HepG2 (cell line): ENCODE measurements around the gene SRC. TPM values are rescaled to one million over a fixed set of nuclear protein-coding genes. Genes with fewer than 3 reads are reported as not detected.

ENCODE experiments used
- ARNT2 ChIP-seq: sonication (generic); formaldehyde crosslinking; IDR thresholded peaks from 2 replicates; pipeline ENCODE4 v1.8.0; 2022; ENCODE audit warnings: mild to moderate bottlenecking, low read depth, missing genetic modification reagents, moderate library complexity
- KLF6 ChIP-seq: IDR thresholded peaks from 2 replicates; pipeline ENCODE4 v1.8.0; 2016; ENCODE audit warnings: missing biosample characterization, missing genetic modification reagents
- PTBP1 ChIP-seq: fragments of 200-400 bp; formaldehyde crosslinking; IDR thresholded peaks from 2 replicates; pipeline ENCODE4 v1.6.1; 2018; ENCODE audit warnings: low read length, low read depth; ENCODE audit not compliant: poor library complexity, severe bottlenecking
- SMAD9 ChIP-seq: sonication (generic); formaldehyde crosslinking; IDR thresholded peaks from 2 replicates; pipeline ENCODE4 v1.5.1; 2020; ENCODE audit warnings: mild to moderate bottlenecking, missing genetic modification reagents
- SP2 ChIP-seq: sonication (generic); formaldehyde crosslinking; IDR thresholded peaks from 2 replicates; pipeline ENCODE4 v1.5.1; 2020; ENCODE audit warnings: mild to moderate bottlenecking, missing genetic modification reagents
- TP53 ChIP-seq: sonication (generic); formaldehyde crosslinking; conservative IDR thresholded peaks from 2 replicates; pipeline ENCODE4 v1.4.0; 2020; ENCODE audit warnings: missing genetic modification reagents
- ZFX ChIP-seq: sonication (generic); formaldehyde crosslinking; IDR thresholded peaks from 2 replicates; pipeline ENCODE4 v1.4.0; 2020; ENCODE audit warnings: mild to moderate bottlenecking, low read depth, missing genetic modification reagents, moderate library complexity
- ZNF317 ChIP-seq: sonication (generic); formaldehyde crosslinking; IDR thresholded peaks from 2 replicates; pipeline ENCODE4 v1.5.0; 2020; ENCODE audit warnings: mild to moderate bottlenecking, missing genetic modification reagents
- ZNF350 ChIP-seq: sonication (generic); formaldehyde crosslinking; IDR thresholded peaks from 2 replicates; pipeline ENCODE4 v1.4.0; 2020; ENCODE audit warnings: mild to moderate bottlenecking, low read depth, missing genetic modification reagents, borderline replicate concordance
- ZNF567 ChIP-seq: sonication (generic); formaldehyde crosslinking; IDR thresholded peaks from 2 replicates; pipeline ENCODE4 v1.8.1; 2023; ENCODE audit warnings: mild to moderate bottlenecking, missing genetic modification reagents, borderline replicate concordance
- ZNF75D ChIP-seq: sonication (generic); formaldehyde crosslinking; IDR thresholded peaks from 2 replicates; pipeline ENCODE4 v1.8.1; 2023; ENCODE audit warnings: missing genetic modification reagents, mild to moderate bottlenecking, borderline replicate concordance
- polyA plus RNA-seq, 8 experiments: library from polyadenylated mRNA; depleted of rRNA in 3 of 8; stranded (reverse) in 7 of 8; unstranded in 1 of 8; fragments of >200 nt; fragmentation: Illumina TruSeq in 4 of 8; extraction: Trizol in 4 of 8; gene quantifications; 2 replicates each; pipeline versions ENCODE4 v1.2.1 to v1.2.3, GENCODE V29; 2011 to 2016; ENCODE audit warnings: low read depth in 4 of 8, missing spikeins in 1 of 8, mixed read lengths in 1 of 8; ENCODE audit not compliant: insufficient read depth in 1 of 8
- total RNA-seq, 5 experiments: library from RNA; depleted of rRNA; stranded (reverse); fragments of >200 nt; fragmentation: Illumina TruSeq; extraction: Trizol; gene quantifications; 2 replicates each; pipeline ENCODE4 v1.2.3, GENCODE V29; 2016; ENCODE audit warnings: low read depth in 1 of 5
- TF ChIP-seq, protein P1 (sequence below): sonication (generic); formaldehyde crosslinking; IDR thresholded peaks from 2 replicates; pipeline ENCODE4 v1.4.0; 2020; ENCODE audit warnings: mild to moderate bottlenecking, missing genetic modification reagents
- TF ChIP-seq, protein P2 (sequence below): sonication (generic); formaldehyde crosslinking; IDR thresholded peaks from 2 replicates; pipeline ENCODE4 v1.9.0; 2022; ENCODE audit warnings: low read depth, missing genetic modification reagents
- TF ChIP-seq, protein P3 (sequence below), 2 experiments: sonication (generic) in 1 of 2; formaldehyde crosslinking in 1 of 2; IDR thresholded peaks; 2 replicates each; pipeline versions ENCODE4 v1.4.0 to v1.6.1; 2016 to 2020; ENCODE audit warnings: borderline replicate concordance in 1 of 2, low read depth in 1 of 2, mild to moderate bottlenecking in 1 of 2, missing genetic modification reagents in 1 of 2
- TF ChIP-seq, protein P4 (sequence below): sonication (generic); formaldehyde crosslinking; IDR thresholded peaks from 2 replicates; pipeline ENCODE4 v1.4.0; 2020; ENCODE audit warnings: mild to moderate bottlenecking, missing genetic modification reagents

Gene SRC
- total and polyA plus RNA-seq, 2 of the 13 experiments (the other 11 are each of a cell fraction or from before 2014, with no cell fraction given): 54.7 to 192 TPM

DNA sequence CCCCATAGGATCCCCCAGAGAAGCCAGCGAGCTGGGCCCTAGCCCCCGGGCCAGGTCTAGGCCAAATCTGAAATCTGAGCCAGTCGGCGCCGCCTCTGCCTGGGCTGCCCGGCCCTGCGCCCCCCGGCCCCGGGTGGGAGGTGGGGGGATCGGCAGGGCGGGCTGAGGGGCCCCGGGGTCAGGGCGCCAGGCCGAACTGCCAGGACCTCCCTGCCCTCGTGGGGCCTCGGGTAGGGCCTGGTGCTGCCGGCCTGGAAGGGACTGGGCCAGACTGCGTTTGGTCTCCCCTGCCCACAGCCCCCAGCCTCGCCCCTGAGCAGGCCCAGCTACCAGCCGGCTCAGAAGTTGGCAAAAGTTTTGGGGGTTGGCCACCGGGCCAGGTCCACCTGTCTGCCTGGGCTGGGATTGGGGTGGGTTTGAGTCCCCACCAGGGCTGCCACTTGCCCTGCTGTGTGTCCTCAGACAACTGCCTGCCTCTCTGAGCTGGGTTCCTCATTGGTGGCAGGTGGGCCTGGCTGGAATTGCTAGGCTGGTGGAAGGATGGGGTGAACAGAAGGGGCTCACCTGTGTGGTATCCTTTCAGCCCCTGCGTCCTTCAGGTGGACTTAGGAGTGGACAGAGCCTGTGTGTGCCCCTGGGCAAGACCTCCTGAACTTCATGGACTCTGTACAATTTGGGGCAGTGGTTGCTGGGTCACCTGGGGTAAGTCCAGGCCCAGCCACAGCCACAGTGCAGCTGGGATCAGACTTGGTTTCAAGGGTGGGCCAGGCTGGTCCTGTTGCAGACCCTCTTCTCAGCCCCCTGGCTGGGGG lies 801 bp downstream of the SRC start (continued):
- TF ChIP-seq, protein P1, sequence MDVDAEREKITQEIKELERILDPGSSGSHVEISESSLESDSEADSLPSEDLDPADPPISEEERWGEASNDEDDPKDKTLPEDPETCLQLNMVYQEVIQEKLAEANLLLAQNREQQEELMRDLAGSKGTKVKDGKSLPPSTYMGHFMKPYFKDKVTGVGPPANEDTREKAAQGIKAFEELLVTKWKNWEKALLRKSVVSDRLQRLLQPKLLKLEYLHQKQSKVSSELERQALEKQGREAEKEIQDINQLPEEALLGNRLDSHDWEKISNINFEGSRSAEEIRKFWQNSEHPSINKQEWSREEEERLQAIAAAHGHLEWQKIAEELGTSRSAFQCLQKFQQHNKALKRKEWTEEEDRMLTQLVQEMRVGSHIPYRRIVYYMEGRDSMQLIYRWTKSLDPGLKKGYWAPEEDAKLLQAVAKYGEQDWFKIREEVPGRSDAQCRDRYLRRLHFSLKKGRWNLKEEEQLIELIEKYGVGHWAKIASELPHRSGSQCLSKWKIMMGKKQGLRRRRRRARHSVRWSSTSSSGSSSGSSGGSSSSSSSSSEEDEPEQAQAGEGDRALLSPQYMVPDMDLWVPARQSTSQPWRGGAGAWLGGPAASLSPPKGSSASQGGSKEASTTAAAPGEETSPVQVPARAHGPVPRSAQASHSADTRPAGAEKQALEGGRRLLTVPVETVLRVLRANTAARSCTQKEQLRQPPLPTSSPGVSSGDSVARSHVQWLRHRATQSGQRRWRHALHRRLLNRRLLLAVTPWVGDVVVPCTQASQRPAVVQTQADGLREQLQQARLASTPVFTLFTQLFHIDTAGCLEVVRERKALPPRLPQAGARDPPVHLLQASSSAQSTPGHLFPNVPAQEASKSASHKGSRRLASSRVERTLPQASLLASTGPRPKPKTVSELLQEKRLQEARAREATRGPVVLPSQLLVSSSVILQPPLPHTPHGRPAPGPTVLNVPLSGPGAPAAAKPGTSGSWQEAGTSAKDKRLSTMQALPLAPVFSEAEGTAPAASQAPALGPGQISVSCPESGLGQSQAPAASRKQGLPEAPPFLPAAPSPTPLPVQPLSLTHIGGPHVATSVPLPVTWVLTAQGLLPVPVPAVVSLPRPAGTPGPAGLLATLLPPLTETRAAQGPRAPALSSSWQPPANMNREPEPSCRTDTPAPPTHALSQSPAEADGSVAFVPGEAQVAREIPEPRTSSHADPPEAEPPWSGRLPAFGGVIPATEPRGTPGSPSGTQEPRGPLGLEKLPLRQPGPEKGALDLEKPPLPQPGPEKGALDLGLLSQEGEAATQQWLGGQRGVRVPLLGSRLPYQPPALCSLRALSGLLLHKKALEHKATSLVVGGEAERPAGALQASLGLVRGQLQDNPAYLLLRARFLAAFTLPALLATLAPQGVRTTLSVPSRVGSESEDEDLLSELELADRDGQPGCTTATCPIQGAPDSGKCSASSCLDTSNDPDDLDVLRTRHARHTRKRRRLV (CRISPR knock-in tag): 0 out of 2 replicates have a peak, but pooled peaks have one; percentile 49
- TF ChIP-seq ZNF350 (CRISPR knock-in tag) (0 out of 2 replicates have a peak, but pooled peaks have one; percentile 60), ZNF75D (CRISPR knock-in tag) (0 out of 2 replicates have a peak, but pooled peaks have one; percentile 19), ARNT2 (CRISPR knock-in tag) (no peak), KLF6 (no peak), TP53 (CRISPR knock-in tag) (no peak), PTBP1 (no peak), SP2 (CRISPR knock-in tag) (0 out of 2 replicates have a peak, but pooled peaks have one; percentile 12), ZNF567 (CRISPR knock-in tag) (0 out of 2 replicates have a peak, but pooled peaks have one; percentile 50), ZFX (CRISPR knock-in tag) (peak; percentile 53), SMAD9 (CRISPR knock-in tag) (no peak), ZNF317 (no peak)
- TF ChIP-seq, protein P2, sequence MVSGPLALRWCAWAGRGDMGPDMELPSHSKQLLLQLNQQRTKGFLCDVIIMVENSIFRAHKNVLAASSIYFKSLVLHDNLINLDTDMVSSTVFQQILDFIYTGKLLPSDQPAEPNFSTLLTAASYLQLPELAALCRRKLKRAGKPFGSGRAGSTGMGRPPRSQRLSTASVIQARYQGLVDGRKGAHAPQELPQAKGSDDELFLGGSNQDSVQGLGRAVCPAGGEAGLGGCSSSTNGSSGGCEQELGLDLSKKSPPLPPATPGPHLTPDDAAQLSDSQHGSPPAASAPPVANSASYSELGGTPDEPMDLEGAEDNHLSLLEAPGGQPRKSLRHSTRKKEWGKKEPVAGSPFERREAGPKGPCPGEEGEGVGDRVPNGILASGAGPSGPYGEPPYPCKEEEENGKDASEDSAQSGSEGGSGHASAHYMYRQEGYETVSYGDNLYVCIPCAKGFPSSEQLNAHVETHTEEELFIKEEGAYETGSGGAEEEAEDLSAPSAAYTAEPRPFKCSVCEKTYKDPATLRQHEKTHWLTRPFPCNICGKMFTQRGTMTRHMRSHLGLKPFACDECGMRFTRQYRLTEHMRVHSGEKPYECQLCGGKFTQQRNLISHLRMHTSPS (CRISPR knock-in tag): peak; percentile 66; the same call in 1 of the 2 replicates
- TF ChIP-seq, protein P3, sequence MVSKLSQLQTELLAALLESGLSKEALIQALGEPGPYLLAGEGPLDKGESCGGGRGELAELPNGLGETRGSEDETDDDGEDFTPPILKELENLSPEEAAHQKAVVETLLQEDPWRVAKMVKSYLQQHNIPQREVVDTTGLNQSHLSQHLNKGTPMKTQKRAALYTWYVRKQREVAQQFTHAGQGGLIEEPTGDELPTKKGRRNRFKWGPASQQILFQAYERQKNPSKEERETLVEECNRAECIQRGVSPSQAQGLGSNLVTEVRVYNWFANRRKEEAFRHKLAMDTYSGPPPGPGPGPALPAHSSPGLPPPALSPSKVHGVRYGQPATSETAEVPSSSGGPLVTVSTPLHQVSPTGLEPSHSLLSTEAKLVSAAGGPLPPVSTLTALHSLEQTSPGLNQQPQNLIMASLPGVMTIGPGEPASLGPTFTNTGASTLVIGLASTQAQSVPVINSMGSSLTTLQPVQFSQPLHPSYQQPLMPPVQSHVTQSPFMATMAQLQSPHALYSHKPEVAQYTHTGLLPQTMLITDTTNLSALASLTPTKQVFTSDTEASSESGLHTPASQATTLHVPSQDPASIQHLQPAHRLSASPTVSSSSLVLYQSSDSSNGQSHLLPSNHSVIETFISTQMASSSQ (IDR thresholded peaks at IDR 0.05; ENCODE audit: low read depth): no peak
- TF ChIP-seq, protein P3 (CRISPR knock-in tag; IDR thresholded peaks at IDR 0.05; ENCODE audit: borderline replicate concordance): peak; percentile 79
- TF ChIP-seq, protein P4, sequence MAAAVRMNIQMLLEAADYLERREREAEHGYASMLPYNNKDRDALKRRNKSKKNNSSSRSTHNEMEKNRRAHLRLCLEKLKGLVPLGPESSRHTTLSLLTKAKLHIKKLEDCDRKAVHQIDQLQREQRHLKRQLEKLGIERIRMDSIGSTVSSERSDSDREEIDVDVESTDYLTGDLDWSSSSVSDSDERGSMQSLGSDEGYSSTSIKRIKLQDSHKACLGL: peak; percentile 58; the same call in 1 of the 2 replicates
